Measurements from ENCODE around the gene MUCL3. TPM values are rescaled to one million over a fixed set of nuclear protein-coding genes. Genes with fewer than 3 reads are reported as not detected.

Gene MUCL3
- total and polyA plus RNA-seq, 2 of the 8 experiments (the other 6 are each of a cell fraction or from before 2014, with no cell fraction given): 0.15 to 0.37 TPM

DNA sequence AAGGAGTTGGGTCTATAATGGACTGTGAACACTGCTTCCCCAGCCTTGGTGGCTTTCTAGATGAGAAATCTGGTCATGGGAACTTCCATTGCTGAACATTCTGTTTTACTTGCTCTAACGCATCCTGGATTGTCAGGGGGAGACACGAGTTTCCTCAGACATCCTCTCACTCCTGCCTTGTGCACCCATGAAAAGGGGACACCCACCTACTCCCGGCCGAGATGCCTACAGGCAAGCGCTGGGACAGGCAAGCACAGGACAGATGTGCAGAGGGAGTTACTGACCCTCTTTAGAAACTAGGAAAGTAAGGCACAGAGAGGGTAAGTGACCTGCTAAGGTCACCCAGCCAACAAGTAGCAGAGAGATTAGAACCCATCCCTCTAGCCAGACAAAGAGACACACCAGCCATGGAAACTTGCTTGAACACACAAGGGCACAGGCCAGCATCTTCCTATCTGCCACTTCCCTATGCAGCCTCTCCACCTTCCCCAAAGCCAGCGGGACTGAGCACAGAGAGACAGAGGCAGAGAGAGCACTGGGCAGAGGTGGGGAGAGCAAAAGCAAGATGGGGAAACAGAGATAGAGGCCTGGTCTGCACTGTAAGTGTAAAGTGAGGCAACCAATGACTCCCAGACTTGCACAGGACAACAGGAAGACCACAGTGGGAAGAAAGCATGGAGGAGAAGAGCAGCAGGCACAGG, 8.0 kb upstream of the MUCL3 start (continued):
- TF ChIP-seq, protein P1, sequence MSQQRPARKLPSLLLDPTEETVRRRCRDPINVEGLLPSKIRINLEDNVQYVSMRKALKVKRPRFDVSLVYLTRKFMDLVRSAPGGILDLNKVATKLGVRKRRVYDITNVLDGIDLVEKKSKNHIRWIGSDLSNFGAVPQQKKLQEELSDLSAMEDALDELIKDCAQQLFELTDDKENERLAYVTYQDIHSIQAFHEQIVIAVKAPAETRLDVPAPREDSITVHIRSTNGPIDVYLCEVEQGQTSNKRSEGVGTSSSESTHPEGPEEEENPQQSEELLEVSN (IDR thresholded peaks at IDR 0.05): no peak
- TF ChIP-seq EGR1 (IDR thresholded peaks at IDR 0.05; ENCODE audit: borderline replicate concordance, low read depth, low read length) (no peak), CTBP2 (IDR thresholded peaks at IDR 0.05; ENCODE audit: borderline replicate concordance, insufficient read depth, insufficient read length, low read length) (no peak), TAF1 (IDR thresholded peaks at IDR 0.05; ENCODE audit: low read depth, low read length) (no peak), KDM4A (IDR thresholded peaks at IDR 0.05; ENCODE audit: low read depth, low read length, severe bottlenecking) (no peak)

Data from H1 (cell line).